ENCODE measurements around the gene JMJD7.
A peak's percentile ranks its signal among the peaks of the same experiment; 100 is the strongest.

The JMJD7 gene

DNA sequence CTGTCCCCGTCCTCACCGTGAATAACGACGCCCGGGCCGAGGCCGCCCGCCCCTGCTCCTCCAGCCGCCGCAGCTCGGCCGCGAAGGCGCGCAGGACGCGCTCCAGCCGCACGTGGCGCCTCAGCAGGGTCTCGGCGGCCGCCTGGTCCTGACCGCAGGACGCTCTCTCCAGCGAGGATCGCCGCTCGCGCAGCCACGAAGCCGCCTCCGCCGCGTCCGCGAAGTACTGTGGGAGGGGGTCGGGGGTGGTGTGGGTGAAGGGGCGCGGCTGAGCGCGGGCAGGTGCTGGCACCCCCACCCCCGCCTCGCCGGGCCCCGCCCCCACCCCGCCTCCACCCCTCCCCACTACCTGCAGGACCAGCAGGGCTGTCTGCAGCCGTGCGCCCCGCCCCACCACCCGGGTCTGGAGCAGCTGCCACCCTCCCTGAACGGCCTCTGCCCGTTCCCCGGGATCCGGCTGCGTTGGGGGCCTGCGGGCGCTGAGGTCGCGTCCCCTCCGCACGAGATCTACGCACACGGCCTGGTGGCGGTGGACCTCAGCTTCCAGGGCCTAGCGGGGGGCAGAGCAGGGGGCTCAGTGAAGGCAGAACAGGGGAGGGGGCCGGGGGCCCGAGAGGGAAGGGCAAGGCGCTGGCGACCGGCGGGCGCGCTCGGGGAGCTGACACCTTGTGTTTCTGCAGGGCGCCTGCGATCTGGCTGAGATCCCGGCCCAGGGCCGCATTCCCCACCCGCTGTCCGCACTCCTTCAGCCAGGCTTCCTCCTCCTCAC is 54.2 kb downstream of the JMJD7 start:
- no peaks in the 10 kb centered on the region for H3K9me3 Mint-ChIP-seq (ENCODE audit: low read depth)
- H3K27ac Mint-ChIP-seq = no peak overlapping the region
- H3K36me3 Mint-ChIP-seq = peaks cover 2% of the 10 kb centered on the region
- peaks cover 9% of the 10 kb centered on the region for H3K4me1 Mint-ChIP-seq (ENCODE audit: low read depth)
- H3K27me3 Mint-ChIP-seq = peaks cover 5% of the 10 kb centered on the region
- H3K4me3 Mint-ChIP-seq = peak overlapping the region; percentile 20

DNA sequence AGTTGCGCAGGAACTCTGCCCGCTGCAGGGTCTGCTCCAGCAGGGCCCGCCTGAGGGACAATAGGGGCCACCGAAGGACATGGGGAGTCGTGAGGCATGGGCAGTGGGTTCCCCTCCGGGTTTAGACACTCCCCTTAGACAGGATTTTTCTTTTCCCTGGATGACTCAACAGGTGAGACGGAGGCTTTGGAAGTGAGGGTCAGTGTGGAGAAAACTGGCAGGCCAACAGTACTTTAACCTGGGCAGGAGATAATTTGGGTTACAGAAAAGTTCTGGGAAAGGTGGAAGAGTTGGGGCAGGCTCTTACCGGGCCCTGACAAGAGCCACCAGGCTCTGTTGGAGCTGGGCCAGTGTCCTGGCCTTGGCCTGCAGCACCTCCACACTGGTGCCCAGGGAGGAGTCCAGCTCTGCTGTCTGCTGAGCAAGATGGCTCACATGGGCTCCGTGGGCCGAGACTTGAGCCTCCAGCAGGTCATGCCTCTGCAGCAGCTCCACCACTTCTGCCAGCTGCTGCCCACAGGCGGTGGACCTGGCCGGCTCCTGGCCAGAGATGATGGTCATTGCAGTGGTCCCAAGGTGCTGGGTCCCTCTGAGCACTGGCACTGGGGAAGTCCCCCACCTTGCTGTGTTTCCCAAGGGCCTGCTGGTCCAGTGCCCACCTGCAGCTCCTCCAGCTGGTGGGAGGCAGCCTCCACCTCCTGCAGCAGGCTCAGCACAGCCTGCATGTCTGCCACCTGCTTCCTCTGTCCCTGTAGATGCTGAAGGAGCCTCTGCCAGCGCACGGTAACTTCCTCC is 55.0 kb downstream of the JMJD7 start:
- peaks cover 9% of the 10 kb centered on the region for H3K4me1 Mint-ChIP-seq (ENCODE audit: low read depth)
- peaks cover 2% of the 10 kb centered on the region for H3K36me3 Mint-ChIP-seq
- peaks cover 5% of the 10 kb centered on the region for H3K27me3 Mint-ChIP-seq
- H3K27ac Mint-ChIP-seq = no peak overlapping the region
- no peaks in the 10 kb centered on the region for H3K9me3 Mint-ChIP-seq (ENCODE audit: low read depth)
- peak overlapping the region; percentile 20 for H3K4me3 Mint-ChIP-seq

DNA sequence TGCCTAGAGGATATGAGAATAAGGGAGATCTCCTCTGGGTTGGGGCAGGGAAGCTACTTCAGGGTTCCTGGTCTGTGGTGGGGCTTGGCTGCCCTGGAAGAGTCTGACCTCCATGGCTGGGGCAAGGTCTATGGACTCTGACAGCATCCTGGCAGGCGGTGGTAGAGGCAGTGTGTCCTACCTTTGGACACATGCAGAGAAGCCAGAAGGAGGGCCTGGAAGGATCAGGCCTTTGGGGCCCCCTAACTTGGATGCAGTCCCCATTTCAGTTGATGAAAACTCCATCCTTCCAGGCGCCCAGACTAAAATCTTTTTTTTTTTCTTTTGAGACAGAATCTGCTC is 55.6 kb downstream of the JMJD7 start:
- H3K27ac Mint-ChIP-seq = no peak overlapping the region
- no peak overlapping the region for H3K4me3 Mint-ChIP-seq
- peaks cover 9% of the 10 kb centered on the region for H3K4me1 Mint-ChIP-seq (ENCODE audit: low read depth)
- no peaks in the 10 kb centered on the region for H3K9me3 Mint-ChIP-seq (ENCODE audit: low read depth)
- H3K27me3 Mint-ChIP-seq = peaks cover 5% of the 10 kb centered on the region
- H3K36me3 Mint-ChIP-seq = peaks cover 2% of the 10 kb centered on the region

DNA sequence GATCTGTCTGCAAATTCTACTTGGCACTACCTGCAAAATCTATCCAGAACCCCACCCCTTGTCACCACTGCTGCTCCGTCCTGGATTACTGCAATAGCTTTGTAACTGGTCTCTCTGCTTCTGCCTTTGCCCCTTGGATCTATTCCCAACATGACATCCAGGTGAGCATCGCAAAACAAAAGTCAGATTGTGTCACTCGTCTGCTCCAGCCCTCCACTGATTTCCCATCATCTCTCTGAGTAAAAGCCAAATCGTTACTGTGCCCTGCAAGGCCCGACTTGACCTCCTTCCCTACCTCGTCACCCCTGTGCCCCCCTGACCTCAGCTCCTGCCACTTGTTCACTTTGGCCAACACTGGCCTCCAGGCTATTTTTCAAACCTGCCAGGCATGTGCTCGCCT is 56.6 kb downstream of the JMJD7 start:
- Mint-ChIP-seq H3K36me3 (peaks cover 2% of the 10 kb centered on the region), H3K9me3 (ENCODE audit: low read depth) (no peaks in the 10 kb centered on the region), H3K4me3 (no peak overlapping the region), H3K27me3 (peaks cover 5% of the 10 kb centered on the region), H3K27ac (peak overlapping the region; percentile 24), H3K4me1 (ENCODE audit: low read depth) (peaks cover 17% of the 10 kb centered on the region)

DNA sequence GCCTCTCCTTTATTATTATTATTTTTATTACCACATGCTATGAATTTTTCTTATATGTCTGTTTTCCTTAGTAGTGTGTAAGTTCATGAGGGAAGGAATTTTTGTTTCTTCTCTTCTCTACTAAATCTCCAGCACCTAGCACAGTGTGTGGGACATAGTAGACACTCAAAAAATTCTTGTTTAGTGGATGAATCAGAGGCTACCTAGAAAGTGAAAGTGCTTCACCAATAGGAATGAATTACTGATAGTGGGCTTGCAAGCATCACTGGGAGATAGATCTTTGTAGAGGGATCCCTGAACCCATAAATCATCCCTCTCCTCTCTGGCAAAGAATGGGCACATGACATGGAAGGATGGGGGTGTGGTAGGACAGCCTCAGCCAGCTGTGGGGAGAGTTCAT is 57.4 kb downstream of the JMJD7 start:
- Mint-ChIP-seq H3K36me3 (peaks cover 2% of the 10 kb centered on the region), H3K4me3 (no peak overlapping the region), H3K4me1 (ENCODE audit: low read depth) (peaks cover 18% of the 10 kb centered on the region), H3K27ac (no peak overlapping the region), H3K9me3 (ENCODE audit: low read depth) (no peaks in the 10 kb centered on the region), H3K27me3 (peaks cover 5% of the 10 kb centered on the region)

DNA sequence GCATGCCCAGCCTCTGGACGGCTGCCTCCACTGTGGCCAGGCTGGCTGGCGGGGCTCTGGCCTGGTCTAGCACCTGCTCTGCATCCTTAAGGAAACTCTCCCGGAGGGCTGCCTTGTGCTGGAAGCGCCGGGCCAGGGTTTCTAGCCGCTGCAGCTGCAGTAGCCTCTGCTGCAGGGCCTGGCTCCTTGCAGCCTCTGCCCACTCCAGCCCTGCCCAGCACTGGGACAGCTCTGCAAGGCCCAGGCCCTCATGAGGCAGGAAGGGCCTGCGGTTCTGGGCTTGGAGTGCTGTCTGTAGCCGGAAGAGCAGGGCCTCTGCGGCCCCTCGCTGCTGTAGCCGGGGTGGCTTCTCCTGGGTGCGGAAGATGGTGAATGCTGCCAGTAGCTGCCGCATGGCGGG is 57.9 kb downstream of the JMJD7 start:
- H3K4me1 Mint-ChIP-seq (ENCODE audit: low read depth) = peaks cover 18% of the 10 kb centered on the region

DNA sequence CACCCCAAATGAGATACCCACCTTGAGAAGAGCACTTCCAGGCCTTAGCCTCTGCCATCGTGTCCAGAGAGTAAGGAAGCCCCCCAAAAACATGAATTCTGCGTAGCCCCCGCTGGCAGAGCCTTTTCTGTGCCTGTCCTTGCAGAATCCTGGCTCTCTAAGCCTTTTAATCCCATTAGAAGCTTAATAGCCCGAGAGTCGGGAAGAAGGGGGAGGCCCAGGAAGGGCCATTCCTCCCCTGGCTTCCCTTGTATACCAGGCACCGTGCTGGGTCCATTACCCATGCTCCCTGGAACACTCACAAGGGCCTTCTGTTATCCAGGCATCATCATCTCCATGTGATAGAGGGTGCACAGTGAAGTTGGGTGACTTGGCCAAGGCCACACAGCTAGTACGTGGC is 58.8 kb downstream of the JMJD7 start:
- Mint-ChIP-seq H3K27ac (no peak overlapping the region), H3K4me3 (no peak overlapping the region), H3K4me1 (ENCODE audit: low read depth) (peaks cover 13% of the 10 kb centered on the region), H3K9me3 (ENCODE audit: low read depth) (no peaks in the 10 kb centered on the region), H3K36me3 (peaks cover 2% of the 10 kb centered on the region), H3K27me3 (no peaks in the 10 kb centered on the region)

More for the DNA sequence above, 57.9 kb downstream of the JMJD7 start:
- Mint-ChIP-seq H3K4me3 (no peak overlapping the region), H3K36me3 (peaks cover 2% of the 10 kb centered on the region), H3K27me3 (peaks cover 3% of the 10 kb centered on the region), H3K9me3 (ENCODE audit: low read depth) (no peaks in the 10 kb centered on the region), H3K27ac (no peak overlapping the region)

DNA sequence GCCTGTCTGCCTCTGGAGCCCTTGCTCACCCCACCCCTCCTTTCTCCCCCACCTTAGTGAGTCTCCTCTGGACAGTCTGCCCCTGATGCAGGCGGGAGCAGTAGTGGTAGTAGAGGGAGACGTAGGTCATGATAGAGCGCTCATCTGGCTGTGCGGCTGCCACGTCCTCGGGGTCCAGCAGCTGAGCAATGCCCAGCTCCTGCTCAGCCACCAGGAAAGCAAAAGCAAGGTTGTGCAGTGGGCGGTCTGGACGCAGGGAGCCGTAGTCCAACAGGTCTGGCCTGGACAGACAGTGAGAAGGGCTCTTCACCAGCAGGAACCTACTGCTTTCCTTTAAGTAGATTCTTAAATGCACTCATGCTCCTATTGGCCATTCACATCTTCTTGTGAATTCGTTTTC is 59.3 kb downstream of the JMJD7 start:
- Mint-ChIP-seq H3K27me3 (no peaks in the 10 kb centered on the region), H3K9me3 (ENCODE audit: low read depth) (no peaks in the 10 kb centered on the region), H3K4me1 (ENCODE audit: low read depth) (peaks cover 13% of the 10 kb centered on the region), H3K27ac (no peak overlapping the region), H3K36me3 (peaks cover 2% of the 10 kb centered on the region), H3K4me3 (no peak overlapping the region)
